ENCODE data around the gene RACGAP1.
"Not testable (repeated sequence)": the region's sequence is repeated elsewhere in the genome, so short reads cannot be mapped to it uniquely, and the experiment has no call there.

The RACGAP1 gene

GRCh38 chr12:50004696-50005095, 20.6 kb downstream of the RACGAP1 start:
- H3K4me1 ChIP-seq (ENCODE audit: insufficient read depth, poor library complexity, severe bottlenecking), result no peaks in the 10 kb centered on the region
- H3K4me3 ChIP-seq (ENCODE audit: severe bottlenecking), result no peak overlapping the region
- no peaks in the 10 kb centered on the region for H3K27me3 ChIP-seq (ENCODE audit: insufficient read depth, poor library complexity, severe bottlenecking)
- ATAC-seq (ENCODE audit: low read depth) (no peak), DNase-seq (ENCODE audit: low spot score) (no peak)
- H3K9me3 ChIP-seq (ENCODE audit: severe bottlenecking), result no peaks in the 10 kb centered on the region
- H3K27ac ChIP-seq (ENCODE audit: poor library complexity, severe bottlenecking), result no peak overlapping the region
- peaks cover 88% of the 10 kb centered on the region for H3K36me3 ChIP-seq (ENCODE audit: low read depth)
- TF ChIP-seq, protein P1, sequence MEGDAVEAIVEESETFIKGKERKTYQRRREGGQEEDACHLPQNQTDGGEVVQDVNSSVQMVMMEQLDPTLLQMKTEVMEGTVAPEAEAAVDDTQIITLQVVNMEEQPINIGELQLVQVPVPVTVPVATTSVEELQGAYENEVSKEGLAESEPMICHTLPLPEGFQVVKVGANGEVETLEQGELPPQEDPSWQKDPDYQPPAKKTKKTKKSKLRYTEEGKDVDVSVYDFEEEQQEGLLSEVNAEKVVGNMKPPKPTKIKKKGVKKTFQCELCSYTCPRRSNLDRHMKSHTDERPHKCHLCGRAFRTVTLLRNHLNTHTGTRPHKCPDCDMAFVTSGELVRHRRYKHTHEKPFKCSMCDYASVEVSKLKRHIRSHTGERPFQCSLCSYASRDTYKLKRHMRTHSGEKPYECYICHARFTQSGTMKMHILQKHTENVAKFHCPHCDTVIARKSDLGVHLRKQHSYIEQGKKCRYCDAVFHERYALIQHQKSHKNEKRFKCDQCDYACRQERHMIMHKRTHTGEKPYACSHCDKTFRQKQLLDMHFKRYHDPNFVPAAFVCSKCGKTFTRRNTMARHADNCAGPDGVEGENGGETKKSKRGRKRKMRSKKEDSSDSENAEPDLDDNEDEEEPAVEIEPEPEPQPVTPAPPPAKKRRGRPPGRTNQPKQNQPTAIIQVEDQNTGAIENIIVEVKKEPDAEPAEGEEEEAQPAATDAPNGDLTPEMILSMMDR (IDR thresholded peaks at IDR 0.05; ENCODE audit: poor library complexity, severe bottlenecking), result no peak

DNA sequence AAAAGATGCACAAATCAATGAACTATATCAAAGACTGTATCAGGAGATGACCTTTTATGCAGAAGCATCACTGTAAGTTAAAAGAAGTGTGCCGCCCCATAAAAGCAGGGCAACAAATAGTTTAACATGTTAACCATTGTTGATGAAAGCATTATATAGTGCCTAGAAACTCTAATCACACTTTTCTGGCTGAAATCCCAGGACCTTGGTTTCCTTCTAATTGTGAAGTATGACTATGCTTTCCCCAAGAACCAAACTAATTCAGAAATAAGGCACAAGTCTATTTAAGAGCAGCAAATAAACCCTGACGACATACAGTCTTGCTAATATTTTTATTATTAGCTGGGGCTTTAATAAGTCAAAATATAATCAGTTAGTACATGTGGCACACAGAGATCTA, 21.7 kb downstream of the RACGAP1 start:
- TF ChIP-seq, protein P1 (IDR thresholded peaks at IDR 0.05; ENCODE audit: poor library complexity, severe bottlenecking), result no peak
- no peak for DNase-seq (ENCODE audit: low spot score)

GRCh38 chr12:49998453-49998852, 26.8 kb downstream of the RACGAP1 start:
- DNase-seq (ENCODE audit: low spot score) (no peak), ATAC-seq (ENCODE audit: low read depth) (no peak)
- TF ChIP-seq, protein P1 (IDR thresholded peaks at IDR 0.05; ENCODE audit: poor library complexity, severe bottlenecking), result no peak
- Histone ChIP-seq H3K27me3 (ENCODE audit: insufficient read depth, poor library complexity, severe bottlenecking) (no peaks in the 10 kb centered on the region), H3K27ac (ENCODE audit: poor library complexity, severe bottlenecking) (no peak overlapping the region), H3K9me3 (ENCODE audit: severe bottlenecking) (no peaks in the 10 kb centered on the region), H3K4me1 (ENCODE audit: insufficient read depth, poor library complexity, severe bottlenecking) (no peaks in the 10 kb centered on the region), H3K4me3 (ENCODE audit: severe bottlenecking) (no peak overlapping the region), H3K36me3 (ENCODE audit: low read depth) (peaks cover 96% of the 10 kb centered on the region)

More for the DNA sequence above, 21.7 kb downstream of the RACGAP1 start:
- Histone ChIP-seq H3K4me3 (ENCODE audit: severe bottlenecking) (no peak overlapping the region), H3K27ac (ENCODE audit: poor library complexity, severe bottlenecking) (no peak overlapping the region), H3K4me1 (ENCODE audit: insufficient read depth, poor library complexity, severe bottlenecking) (no peaks in the 10 kb centered on the region), H3K36me3 (ENCODE audit: low read depth) (peaks cover 92% of the 10 kb centered on the region), H3K9me3 (ENCODE audit: severe bottlenecking) (no peaks in the 10 kb centered on the region), H3K27me3 (ENCODE audit: insufficient read depth, poor library complexity, severe bottlenecking) (no peaks in the 10 kb centered on the region)
- ATAC-seq (ENCODE audit: low read depth), result no peak

- Histone ChIP-seq H3K27me3 (ENCODE audit: insufficient read depth, poor library complexity, severe bottlenecking) (no peaks in the 10 kb centered on the region), H3K9me3 (ENCODE audit: severe bottlenecking) (no peaks in the 10 kb centered on the region), H3K4me1 (ENCODE audit: insufficient read depth, poor library complexity, severe bottlenecking) (no peaks in the 10 kb centered on the region), H3K27ac (ENCODE audit: poor library complexity, severe bottlenecking) (no peak overlapping the region), H3K36me3 (ENCODE audit: low read depth) (peaks cover 68% of the 10 kb centered on the region), H3K4me3 (ENCODE audit: severe bottlenecking) (no peak overlapping the region)
- no peak for ATAC-seq (ENCODE audit: low read depth)
- TF ChIP-seq, protein P1 (IDR thresholded peaks at IDR 0.05; ENCODE audit: poor library complexity, severe bottlenecking), result no peak
- DNase-seq (ENCODE audit: low spot score), result no peak
Observed at GRCh38 chr12:49990273-49990672, 35.0 kb downstream of the RACGAP1 start.

- peaks cover 59% of the 10 kb centered on the region for H3K36me3 ChIP-seq (ENCODE audit: low read depth)
- H3K4me3 ChIP-seq (ENCODE audit: severe bottlenecking); DNase-seq (ENCODE audit: low spot score); H3K27ac ChIP-seq (ENCODE audit: poor library complexity, severe bottlenecking); H3K4me1 ChIP-seq (ENCODE audit: insufficient read depth, poor library complexity, severe bottlenecking); H3K9me3 ChIP-seq (ENCODE audit: severe bottlenecking); H3K27me3 ChIP-seq (ENCODE audit: insufficient read depth, poor library complexity, severe bottlenecking); ATAC-seq (ENCODE audit: low read depth): not testable (repeated sequence)
Observed at GRCh38 chr12:49989400-49989799, 35.9 kb downstream of the RACGAP1 start.
